Sigmoid colon (tissue), 7 donors: ENCODE data around the gene NUDT14. TPM values are rescaled to one million over a fixed set of nuclear protein-coding genes. Genes with fewer than 3 reads are reported as not detected.

ENCODE experiments used
- DNase-seq: peaks from one replicate; pipeline ENCODE4 v3.0.0-alpha.2; 2019
- H3K27ac ChIP-seq, 4 donors: fragments of 200-600 bp; sonication (generic); one replicate each; pipeline ENCODE4 v1.5.1; 2016 to 2019; ENCODE audit warnings: mild to moderate bottlenecking in 1 of 4
- H3K27me3 ChIP-seq, 3 donors: fragments of 200-600 bp; sonication (generic); one replicate each; pipeline ENCODE4 v1.5.1; 2019; ENCODE audit warnings: mild to moderate bottlenecking in 1 of 3
- H3K36me3 ChIP-seq, 4 donors: fragments of 200-600 bp; sonication (generic); one replicate each; pipeline ENCODE4 v1.5.1; 2016 to 2019
- H3K4me1 ChIP-seq, 4 donors: fragments of 200-600 bp; sonication (generic); one replicate each; pipeline ENCODE4 v1.5.1; 2017 to 2019
- H3K4me3 ChIP-seq, 4 donors: fragments of 200-600 bp; sonication (generic); one replicate each; pipeline ENCODE4 v1.5.1; 2017 to 2019; ENCODE audit warnings: mild to moderate bottlenecking in 2 of 4, moderate library complexity in 1 of 4
- H3K9me3 ChIP-seq, 4 donors: fragments of 200-600 bp in 3 of 4; sonication (generic) in 3 of 4; one replicate each; pipeline versions ENCODE4 v1.5.1 to v1.6.1; 2013 to 2019
- EP300 ChIP-seq, 4 donors: sonication (generic); formaldehyde crosslinking; IDR thresholded peaks; one replicate each; pipeline ENCODE4 v1.6.1; 2017; ENCODE audit warnings: antibody characterized with exemption in 4 of 4
- POLR2A ChIP-seq, 2 donors: fragments of 450-650 bp; IDR thresholded peaks; one replicate each; pipeline ENCODE4 v1.6.1; 2016; ENCODE audit warnings: antibody characterized with exemption in 2 of 2, mild to moderate bottlenecking in 2 of 2, moderate library complexity in 2 of 2
- POLR2AphosphoS5 ChIP-seq, 4 donors: sonication (generic); formaldehyde crosslinking; IDR thresholded peaks; one replicate each; pipeline ENCODE4 v1.6.1; 2017; ENCODE audit warnings: antibody characterized with exemption in 4 of 4
- WGBS, 2 donors: extraction: QIAGEN DNeasy Blood & Tissue Kit; methylation state at CpG; one replicate each; pipeline ENCODE4 v1.1.7; 2013; 5-methylcytosine and 5-hydroxymethylcytosine counted together
- intact Hi-C: fragments of 100-400 bp; cut with DNase I; formaldehyde crosslinking; loops from one replicate; pipeline ENCODE4 v1.15.1; 2023
- polyA plus RNA-seq, 3 donors: library from polyadenylated mRNA; stranded (reverse); fragments of 200-250 nt; gene quantifications; one replicate each; pipeline ENCODE4 v1.2.3, GENCODE V29; 2013
- total RNA-seq, 4 donors: library from RNA; depleted of rRNA; stranded (reverse); fragments of >200 nt; gene quantifications; one replicate each; pipeline ENCODE4 v1.1.0, GENCODE V29; 2016
- TF ChIP-seq, protein P1 (sequence below), 4 experiments: fragments of 450-650 bp in 3 of 4; fragments of 200-600 bp in 1 of 4; IDR thresholded peaks; one replicate each; pipeline ENCODE4 v1.5.1; 2016 to 2019; ENCODE audit warnings: antibody characterized with exemption in 4 of 4, mild to moderate bottlenecking in 3 of 4, moderate library complexity in 2 of 4
- donor health status: healthy with polysubstance abuse.
- donor health status: Bipolar disorder and iron deficiency.
- donor health status: healthy.

NUDT14 gene
- total and polyA plus RNA-seq, 7 donors = 4.1 to 47.4 (median 10.5) TPM

DNA sequence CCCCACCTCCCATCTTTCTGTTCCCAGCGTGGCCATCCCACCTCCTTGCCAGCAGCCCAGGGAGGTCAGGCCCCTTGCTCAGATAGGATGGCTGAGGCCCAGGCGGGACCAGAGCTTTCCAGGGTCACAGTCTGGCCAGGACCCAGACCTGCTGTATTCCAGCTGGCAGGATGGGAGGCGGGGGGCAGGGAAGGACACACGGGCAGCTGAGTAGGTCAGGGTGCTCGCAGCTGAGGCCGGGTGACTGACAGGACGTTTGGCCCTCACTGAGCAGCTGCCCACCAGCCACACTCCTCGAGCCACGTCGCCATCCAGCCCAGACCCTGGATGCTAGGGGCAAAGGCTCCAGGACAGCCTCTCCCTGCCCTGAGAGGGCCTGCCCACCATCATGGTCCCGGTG lies 4.0 kb downstream of the NUDT14 start:
- 79 to 81% methylated on average over 11 of the region's 11 CpGs for WGBS, 2 donors
- peaks cover 0 to 7% (median 0%) of the 10 kb centered on the region in 3 donors for H3K27me3 ChIP-seq
- intact Hi-C loops = no loop called here

DNA sequence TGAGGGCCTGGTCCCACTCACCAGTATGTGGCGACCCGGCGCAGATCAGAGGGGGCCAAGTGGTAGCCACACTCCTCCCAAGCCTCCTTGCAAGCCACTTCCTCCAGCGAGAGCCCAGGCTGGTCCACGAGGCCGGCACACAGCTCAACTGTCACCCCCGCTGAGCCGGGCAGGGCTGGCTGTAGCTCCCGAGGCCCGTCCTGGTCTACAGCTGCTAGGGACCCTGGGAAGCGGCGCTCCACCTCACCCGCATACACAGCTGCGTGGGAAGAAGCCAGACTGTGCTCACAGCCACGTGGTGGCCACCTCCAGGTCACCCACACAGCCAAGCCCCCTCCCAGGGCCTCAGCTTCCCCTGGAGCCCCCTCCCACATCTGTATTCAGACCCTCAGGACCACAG lies 4.6 kb downstream of the NUDT14 start:
- TF ChIP-seq POLR2AphosphoS5 (IDR thresholded peaks at IDR 0.05) = no peak
- TF ChIP-seq, protein P1, sequence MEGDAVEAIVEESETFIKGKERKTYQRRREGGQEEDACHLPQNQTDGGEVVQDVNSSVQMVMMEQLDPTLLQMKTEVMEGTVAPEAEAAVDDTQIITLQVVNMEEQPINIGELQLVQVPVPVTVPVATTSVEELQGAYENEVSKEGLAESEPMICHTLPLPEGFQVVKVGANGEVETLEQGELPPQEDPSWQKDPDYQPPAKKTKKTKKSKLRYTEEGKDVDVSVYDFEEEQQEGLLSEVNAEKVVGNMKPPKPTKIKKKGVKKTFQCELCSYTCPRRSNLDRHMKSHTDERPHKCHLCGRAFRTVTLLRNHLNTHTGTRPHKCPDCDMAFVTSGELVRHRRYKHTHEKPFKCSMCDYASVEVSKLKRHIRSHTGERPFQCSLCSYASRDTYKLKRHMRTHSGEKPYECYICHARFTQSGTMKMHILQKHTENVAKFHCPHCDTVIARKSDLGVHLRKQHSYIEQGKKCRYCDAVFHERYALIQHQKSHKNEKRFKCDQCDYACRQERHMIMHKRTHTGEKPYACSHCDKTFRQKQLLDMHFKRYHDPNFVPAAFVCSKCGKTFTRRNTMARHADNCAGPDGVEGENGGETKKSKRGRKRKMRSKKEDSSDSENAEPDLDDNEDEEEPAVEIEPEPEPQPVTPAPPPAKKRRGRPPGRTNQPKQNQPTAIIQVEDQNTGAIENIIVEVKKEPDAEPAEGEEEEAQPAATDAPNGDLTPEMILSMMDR (IDR thresholded peaks at IDR 0.05) = no peak
- no peak for TF ChIP-seq POLR2A (IDR thresholded peaks at IDR 0.05)
- no peak for TF ChIP-seq EP300 (IDR thresholded peaks at IDR 0.05)
- intact Hi-C loops = no loop called here

More for the DNA sequence above, 4.0 kb downstream of the NUDT14 start:
- peaks cover 0 to 15% (median 10%) of the 10 kb centered on the region in 4 donors for H3K4me1 ChIP-seq
- no peaks in the 10 kb centered on the region for H3K9me3 ChIP-seq
- no peak for DNase-seq
- TF ChIP-seq, protein P1 (IDR thresholded peaks at IDR 0.05) = no peak
- TF ChIP-seq POLR2A (IDR thresholded peaks at IDR 0.05) = no peak
- no peak overlapping the region for H3K4me3 ChIP-seq
- H3K36me3 ChIP-seq = no peaks in the 10 kb centered on the region
- H3K27ac ChIP-seq = no peak overlapping the region

DNA sequence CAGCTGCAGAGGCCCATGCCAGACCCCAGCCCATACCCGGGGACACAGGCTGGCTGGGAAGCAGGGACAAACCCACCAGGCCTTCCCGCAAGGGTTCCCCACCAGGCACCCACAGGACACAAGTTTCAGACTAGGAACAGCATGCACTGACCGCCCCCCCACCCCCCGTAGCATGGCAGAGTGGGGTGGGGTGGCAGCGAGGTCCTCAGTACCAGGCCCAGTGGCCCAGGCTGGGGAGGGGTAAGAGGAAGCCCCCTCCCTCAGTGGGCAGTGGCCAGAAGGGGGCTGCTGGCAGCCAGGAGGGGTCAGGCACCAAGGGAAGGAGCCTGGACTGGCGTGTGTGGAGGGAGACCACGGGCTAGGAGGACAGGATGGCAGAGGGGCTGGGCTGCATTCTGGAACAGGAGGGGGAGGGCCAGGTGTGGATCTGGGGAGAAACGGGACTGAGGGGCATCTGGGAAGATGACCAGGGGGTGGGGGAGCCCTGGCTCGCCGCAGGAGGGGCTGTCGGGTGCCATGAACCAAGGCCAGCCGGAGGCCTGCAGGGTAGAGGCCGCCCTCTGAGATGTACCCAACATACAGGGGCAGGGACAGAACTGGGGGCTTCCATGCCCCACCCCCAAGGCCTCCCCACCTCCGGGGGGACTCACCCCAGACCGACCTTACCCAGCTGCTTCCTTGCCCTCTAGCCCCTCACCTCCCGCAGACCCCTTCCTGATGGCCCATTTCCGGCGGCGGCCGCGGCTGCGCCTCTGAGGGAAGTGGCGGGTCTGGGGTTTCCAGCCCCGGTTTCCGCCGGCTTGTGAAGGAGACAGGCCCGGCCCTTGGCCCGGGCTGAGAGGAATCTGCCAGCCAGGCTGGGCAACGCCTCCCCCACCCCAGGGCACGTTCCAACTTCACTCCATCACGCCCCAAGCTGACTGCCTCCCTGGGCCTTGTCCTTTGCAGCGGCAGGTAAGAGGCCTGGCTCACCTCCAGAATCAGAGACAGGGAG lies 6.9 kb downstream of the NUDT14 start:
- WGBS, 2 donors = 60 to 85% methylated on average over 32 of the region's 32 CpGs

More for the DNA sequence above, 4.6 kb downstream of the NUDT14 start:
- no peak for DNase-seq
- Histone ChIP-seq H3K27ac (no peak overlapping the region), H3K4me1 (peaks cover 0 to 15% (median 9%) of the 10 kb centered on the region in 4 donors), H3K9me3 (no peaks in the 10 kb centered on the region), H3K4me3 (no peak overlapping the region), H3K36me3 (no peaks in the 10 kb centered on the region), H3K27me3 (peaks cover 0 to 7% (median 0%) of the 10 kb centered on the region in 3 donors)
- 85 to 89% methylated on average over 15 of the region's 15 CpGs for WGBS, 2 donors

DNA sequence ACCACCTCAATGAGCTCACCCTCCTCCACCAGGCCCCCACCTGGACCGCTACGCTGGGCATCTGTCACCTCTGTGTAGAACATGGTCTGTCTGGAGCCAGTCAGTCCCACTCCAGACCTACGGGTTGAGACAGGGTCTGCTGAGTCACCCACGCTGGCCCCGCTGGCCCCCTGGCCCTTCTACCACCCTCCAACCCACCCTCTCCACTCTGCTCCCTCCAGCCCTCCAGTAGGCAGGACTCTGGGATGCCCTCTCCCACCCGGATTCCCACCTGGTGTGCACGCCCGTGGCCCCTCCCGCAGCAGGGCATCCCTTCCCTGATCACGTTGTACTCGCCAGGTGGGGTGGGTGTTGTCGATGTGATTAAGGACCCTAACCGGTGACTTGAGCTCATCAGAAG lies 8.0 kb downstream of the NUDT14 start:
- Histone ChIP-seq H3K27me3 (peaks cover 4 to 25% (median 17%) of the 10 kb centered on the region in 3 donors), H3K27ac (no peak overlapping the region), H3K4me3 (no peak overlapping the region), H3K4me1 (peaks cover 0 to 11% (median 6%) of the 10 kb centered on the region in 4 donors), H3K9me3 (no peaks in the 10 kb centered on the region), H3K36me3 (no peaks in the 10 kb centered on the region)
- no peak for DNase-seq
- TF ChIP-seq, protein P1 (IDR thresholded peaks at IDR 0.05) = no peak
- no peak for TF ChIP-seq POLR2AphosphoS5 (IDR thresholded peaks at IDR 0.05)
- no peak for TF ChIP-seq EP300 (IDR thresholded peaks at IDR 0.05)
- TF ChIP-seq POLR2A (IDR thresholded peaks at IDR 0.05) = no peak
- 87 to 93% methylated on average over 13 of the region's 13 CpGs for WGBS, 2 donors
- intact Hi-C loops = no loop called here

More for the DNA sequence above, 6.9 kb downstream of the NUDT14 start:
- no peak for DNase-seq
- TF ChIP-seq, protein P1 (IDR thresholded peaks at IDR 0.05) = no peak
- TF ChIP-seq POLR2AphosphoS5 (IDR thresholded peaks at IDR 0.05) (no peak), EP300 (IDR thresholded peaks at IDR 0.05) (no peak), POLR2A (IDR thresholded peaks at IDR 0.05) (no peak)
- intact Hi-C loops = no loop called here
- H3K36me3 ChIP-seq = no peaks in the 10 kb centered on the region
- H3K4me3 ChIP-seq = no peak overlapping the region
- peaks cover 1 to 21% (median 14%) of the 10 kb centered on the region in 3 donors for H3K27me3 ChIP-seq
- no peaks in the 10 kb centered on the region for H3K9me3 ChIP-seq
- no peak overlapping the region for H3K27ac ChIP-seq
- peaks cover 0 to 7% (median 1%) of the 10 kb centered on the region in 4 donors for H3K4me1 ChIP-seq
